Heart left ventricle (tissue), 16 donors: ENCODE measurements around the gene COL23A1. TPM values are rescaled to one million over a fixed set of nuclear protein-coding genes. Genes with fewer than 3 reads are reported as not detected.

Experiments
- ATAC-seq, 4 donors: fragments of 200-7000 bp; cut with Tn5 transposase; one replicate each; pipeline ENCODE4 v1.9.1; 2020 to 2022; ENCODE audit warnings: moderate library complexity in 4 of 4, mild to moderate bottlenecking in 3 of 4, moderate number of reproducible peaks in 1 of 4
- DNase-seq, 5 donors: peaks; one replicate each; pipeline ENCODE4 v3.0.0-alpha.2; 2020
- H3K27ac ChIP-seq, 12 donors: fragments of 200-600 bp; sonication (generic) in 4 of 12; one replicate each; pipeline versions ENCODE4 v1.5.0 to v1.8.0; 2016 to 2022; ENCODE audit warnings: mild to moderate bottlenecking in 2 of 12
- H3K27me3 ChIP-seq, 9 donors: fragments of 200-600 bp; sonication (generic) in 2 of 9; one replicate each; pipeline versions ENCODE4 v1.5.1 to v1.8.0; 2016 to 2022; ENCODE audit warnings: mild to moderate bottlenecking in 3 of 9
- H3K36me3 ChIP-seq, 9 donors: fragments of 200-600 bp; sonication (generic) in 2 of 9; one replicate each; pipeline versions ENCODE4 v1.5.0 to v1.8.0; 2018 to 2022; ENCODE audit warnings: mild to moderate bottlenecking in 2 of 9
- H3K4me1 ChIP-seq, 12 donors: fragments of 200-600 bp; sonication (generic) in 4 of 12; one replicate each; pipeline versions ENCODE4 v1.5.0 to v1.8.0; 2016 to 2022; ENCODE audit warnings: mild to moderate bottlenecking in 3 of 12
- H3K4me3 ChIP-seq, 12 donors: fragments of 200-600 bp; sonication (generic) in 4 of 12; one replicate each; pipeline versions ENCODE4 v1.5.0 to v1.8.0; 2017 to 2022; ENCODE audit warnings: mild to moderate bottlenecking in 9 of 12, moderate library complexity in 4 of 12
- H3K9me3 ChIP-seq, 12 donors: fragments of 200-600 bp; sonication (generic) in 4 of 12; one replicate each; pipeline versions ENCODE4 v1.5.0 to v1.8.0; 2016 to 2022; ENCODE audit warnings: mild to moderate bottlenecking in 1 of 12
- CTCF ChIP-seq, 12 donors: fragments of 200-600 bp; sonication (generic) in 4 of 12; IDR thresholded peaks; one replicate each; pipeline versions ENCODE4 v1.5.0 to v1.8.0; 2018 to 2022; ENCODE audit warnings: antibody characterized with exemption in 12 of 12, mild to moderate bottlenecking in 5 of 12
- POLR2A ChIP-seq, 2 donors: fragments of 450-650 bp; IDR thresholded peaks; one replicate each; pipeline ENCODE4 v1.6.1; 2017; ENCODE audit warnings: antibody characterized with exemption in 2 of 2, mild to moderate bottlenecking in 2 of 2, moderate library complexity in 2 of 2
- WGBS, 4 donors: extraction: QIAGEN DNeasy Blood & Tissue Kit in 2 of 4; methylation state at CpG; one replicate each; pipeline versions ENCODE4 v1.1.5 to v1.1.7; 2013 to 2018; 5-methylcytosine and 5-hydroxymethylcytosine counted together
- intact Hi-C, 10 donors: fragments of 100-400 bp; cut with DNase I; formaldehyde crosslinking; loops; one replicate each; pipeline versions ENCODE4 v1.11.1 to v1.14.2; 2022
- polyA plus RNA-seq, 2 donors: library from polyadenylated mRNA; stranded (reverse); fragments of 200-250 nt; gene quantifications; one replicate each; pipeline ENCODE4 v1.2.3, GENCODE V29; 2013
- total RNA-seq, 9 donors: library from RNA; depleted of rRNA in 2 of 9; stranded (reverse); fragments of >200 nt in 2 of 9; fragmentation: NEBNext Ultra II Directional in 3 of 9; extraction: Animal tissue kit (Norgen Biotek cat#: 25700) in 3 of 9; gene quantifications; one replicate each; pipeline versions ENCODE4 v1.1.0 to v1.2.4, GENCODE V29; 2016 to 2023
- donor health status: ischemic (EF 13 %, LVEDD 7.1; RV severe dilation, severe dysfunction).
- donor health status: healthy with polysubstance abuse.
- donor health status: DM: no; HTN: yes; CAD: no.
- donor health status: DM: no; HTN: no; CAD: no.
- donor health status: ischemic (EF 25% LVEDD 6.9; RV normal size, moderate dysfunction).
- donor health status: ischemic (EF 25% LVEDD 5.7; RV mildly dilated, moderate dysfunction).
- donor health status: healthy.
- donor health status: DM: yes; HTN: yes; CAD: no.
- donor health status: ischemic (EF 35%, LVEDD 5.7; RV mildly dilated, moderate dysfunction).
- donor health status: nonischemic (EF 11% LVEDD 7.7; RV severe dilation, severe dysfunction).
- donor health status: DM: yes; HTN: yes; CAD: no.
- donor health status: PGD.
- donor health status: ischemic (EF 29% LVEDD 5.4; RV normal size, mild dysfunction).
- donor health status: nonischemic (EF 23%, LVEDD 6.1; RV moderate dilation, normal function).

The COL23A1 gene
- total and polyA plus RNA-seq, 11 donors: 6.0 to 33.0 (median 18.8) TPM

DNA sequence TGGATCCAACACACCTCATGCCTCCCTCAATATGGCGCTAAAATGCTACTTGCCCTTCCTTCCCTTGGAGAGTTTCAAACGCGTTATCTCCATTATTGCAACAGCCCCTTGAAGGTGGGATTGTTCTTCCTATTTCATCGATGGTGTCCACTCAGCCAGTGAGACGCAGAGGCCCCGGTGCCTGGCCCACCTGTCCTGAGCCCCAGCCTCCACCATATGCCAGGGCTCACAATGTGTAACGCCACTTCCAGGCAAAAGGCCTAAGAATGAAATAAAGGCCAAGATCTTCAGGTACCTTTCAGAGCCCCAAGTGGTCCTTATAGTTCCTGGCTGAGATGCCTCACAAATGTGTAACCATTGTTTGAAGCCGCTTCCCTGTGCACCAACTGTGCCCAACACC is 186.8 kb downstream of the COL23A1 start:
- ATAC-seq (no peak), DNase-seq (no peak)
- intact Hi-C loops: no loop called here
- WGBS, 4 donors: 93 to 96% (median 95%) methylated on average over 8 of the region's 8 CpGs
- no peaks in the 10 kb centered on the region for H3K36me3 ChIP-seq
- H3K4me3 ChIP-seq: no peak overlapping the region
- TF ChIP-seq POLR2A (IDR thresholded peaks at IDR 0.05): no peak
- TF ChIP-seq CTCF (IDR thresholded peaks at IDR 0.05): no peak
- no peak overlapping the region for H3K27ac ChIP-seq
- peaks cover 0 to 15% (median 5%) of the 10 kb centered on the region in 12 donors for H3K9me3 ChIP-seq
- H3K4me1 ChIP-seq: no peaks in the 10 kb centered on the region
- H3K27me3 ChIP-seq: peaks cover 0 to 7% (median 0%) of the 10 kb centered on the region in 9 donors

- DNase-seq (no peak), ATAC-seq (no peak)
- no peaks in the 10 kb centered on the region for H3K9me3 ChIP-seq
- no peak overlapping the region for H3K27ac ChIP-seq
- WGBS, 4 donors: 69 to 84% (median 78%) methylated on average over 12 of the region's 12 CpGs
- intact Hi-C loops: no loop called here
- no peak overlapping the region for H3K4me3 ChIP-seq
- TF ChIP-seq POLR2A (IDR thresholded peaks at IDR 0.05) (no peak), CTCF (IDR thresholded peaks at IDR 0.05) (no peak)
- no peaks in the 10 kb centered on the region for H3K36me3 ChIP-seq
- peaks cover 0 to 7% (median 0%) of the 10 kb centered on the region in 9 donors for H3K27me3 ChIP-seq
- peaks cover 0 to 5% (median 0%) of the 10 kb centered on the region in 12 donors for H3K4me1 ChIP-seq
These were observed 190.5 kb downstream of the COL23A1 start for GRCh38 chr5:178399701-178400095.

GRCh38 chr5:178398901-178399700 is 191.1 kb downstream of the COL23A1 start:
- DNase-seq: no peak

More at GRCh38 chr5:178398901-178399700, 191.1 kb downstream of the COL23A1 start:
- no peak overlapping the region for H3K4me3 ChIP-seq
- intact Hi-C loops: no loop called here
- no peak for ATAC-seq
- H3K27me3 ChIP-seq: peaks cover 0 to 7% (median 0%) of the 10 kb centered on the region in 9 donors
- H3K27ac ChIP-seq: no peak overlapping the region
- H3K9me3 ChIP-seq: no peaks in the 10 kb centered on the region
- H3K36me3 ChIP-seq: no peaks in the 10 kb centered on the region
- 56 to 71% (median 65%) methylated on average over 15 of the region's 15 CpGs for WGBS, 4 donors
- peaks cover 0 to 5% (median 0%) of the 10 kb centered on the region in 12 donors for H3K4me1 ChIP-seq
- TF ChIP-seq CTCF (IDR thresholded peaks at IDR 0.05) (no peak), POLR2A (IDR thresholded peaks at IDR 0.05) (no peak)
